Mesenchymal stem cell (in vitro differentiated cells and primary cell): ENCODE measurements around the gene ZNF609.

Experiments
- DNase-seq: peaks from one replicate; pipeline ENCODE4 v3.0.0-alpha.2; 2013
- H2AFZ ChIP-seq: one replicate; pipeline ENCODE4 v1.6.1; 2013; ENCODE audit warnings: low read depth, mild to moderate bottlenecking, control low read depth, inconsistent platforms, low read length, moderate library complexity
- H2AK5ac ChIP-seq: 2 replicates; pipeline ENCODE4 v1.6.1; 2013; ENCODE audit warnings: low read length, moderate library complexity, mild to moderate bottlenecking, inconsistent platforms; ENCODE audit not compliant: severe bottlenecking
- H2BK120ac ChIP-seq: one replicate; pipeline ENCODE4 v1.6.1; 2013; ENCODE audit warnings: low read depth, mild to moderate bottlenecking, inconsistent platforms, low read length, moderate library complexity
- H2BK12ac ChIP-seq, 2 experiments: one replicate each; pipeline ENCODE4 v1.6.1; 2013; ENCODE audit warnings: inconsistent platforms in 2 of 2, low read length in 2 of 2, mild to moderate bottlenecking in 2 of 2, moderate library complexity in 2 of 2, control low read depth in 1 of 2
- H2BK15ac ChIP-seq: one replicate; pipeline ENCODE4 v1.6.1; 2013; ENCODE audit warnings: mild to moderate bottlenecking, low read depth, inconsistent platforms; ENCODE audit not compliant: poor library complexity, severe bottlenecking
- H2BK5ac ChIP-seq: 2 replicates; pipeline ENCODE4 v1.6.1; 2013; ENCODE audit warnings: low read depth, mild to moderate bottlenecking, low read length, control low read depth, inconsistent platforms; ENCODE audit not compliant: poor library complexity, severe bottlenecking
- H3K14ac ChIP-seq, 2 experiments: one replicate each; pipeline ENCODE4 v1.6.1; 2013; ENCODE audit warnings: inconsistent platforms in 2 of 2, low read length in 2 of 2, control low read depth in 1 of 2, mild to moderate bottlenecking in 1 of 2, moderate library complexity in 1 of 2
- H3K18ac ChIP-seq, 2 experiments: one replicate each; pipeline ENCODE4 v1.6.1; 2013; ENCODE audit warnings: inconsistent platforms in 2 of 2, low read length in 2 of 2, control low read depth in 1 of 2, low read depth in 1 of 2, mild to moderate bottlenecking in 1 of 2
- H3K23ac ChIP-seq, 2 experiments: one replicate each; pipeline ENCODE4 v1.6.1; 2013; ENCODE audit warnings: inconsistent platforms in 2 of 2, low read length in 2 of 2, mild to moderate bottlenecking in 2 of 2, moderate library complexity in 2 of 2, control low read depth in 1 of 2
- H3K27ac ChIP-seq: 2 replicates; pipeline ENCODE4 v1.5.1; 2013; ENCODE audit warnings: mild to moderate bottlenecking, moderate library complexity, low read length, control low read depth, inconsistent platforms; ENCODE audit not compliant: poor library complexity, severe bottlenecking
- H3K27me3 ChIP-seq, 2 experiments: 2 replicates each; pipeline versions ENCODE4 v1.6.1 to v1.7.0; 2013; ENCODE audit warnings: low read length in 2 of 2, mild to moderate bottlenecking in 2 of 2, moderate library complexity in 2 of 2, control low read depth in 1 of 2, inconsistent platforms in 1 of 2; ENCODE audit not compliant: control insufficient read depth in 1 of 2, insufficient read depth in 1 of 2
- H3K36me3 ChIP-seq, 2 experiments: 2 replicates each; pipeline versions ENCODE4 v1.6.1 to v1.7.0; 2013; ENCODE audit warnings: low read length in 2 of 2, control low read depth in 1 of 2, inconsistent platforms in 1 of 2, low read depth in 1 of 2, mild to moderate bottlenecking in 1 of 2; ENCODE audit not compliant: insufficient read depth in 2 of 2, control insufficient read depth in 1 of 2
- H3K4ac ChIP-seq, 2 experiments: one replicate each; pipeline ENCODE4 v1.6.1; 2013; ENCODE audit warnings: inconsistent platforms in 2 of 2, low read length in 2 of 2, mild to moderate bottlenecking in 2 of 2, moderate library complexity in 2 of 2, control low read depth in 1 of 2, low read depth in 1 of 2
- H3K4me1 ChIP-seq: 2 replicates; pipeline ENCODE4 v1.6.1; 2013; ENCODE audit warnings: low read depth, low read length, control low read depth; ENCODE audit not compliant: control insufficient read depth, insufficient read depth
- H3K4me2 ChIP-seq: 2 replicates; pipeline ENCODE4 v1.6.1; 2013; ENCODE audit warnings: low read length, mild to moderate bottlenecking, inconsistent platforms; ENCODE audit not compliant: poor library complexity, severe bottlenecking
- H3K4me3 ChIP-seq, 2 experiments: 2 replicates each; pipeline versions ENCODE4 v1.5.1 to v1.7.0; 2013; ENCODE audit warnings: low read length in 2 of 2, mild to moderate bottlenecking in 2 of 2, control low read depth in 1 of 2, low read depth in 1 of 2; ENCODE audit not compliant: insufficient read depth in 1 of 2
- H3K79me1 ChIP-seq: replicated peaks from 2 replicates; pipeline ENCODE4 v1.6.1; 2013; ENCODE audit warnings: mild to moderate bottlenecking, control low read depth, low read length, inconsistent platforms; ENCODE audit not compliant: poor library complexity, severe bottlenecking
- H3K9ac ChIP-seq: 2 replicates; pipeline ENCODE4 v1.7.0; 2013; ENCODE audit warnings: mild to moderate bottlenecking, low read length, moderate library complexity
- H3K9me3 ChIP-seq: 2 replicates; pipeline ENCODE4 v1.7.0; 2013; ENCODE audit warnings: mild to moderate bottlenecking, low read length; ENCODE audit not compliant: control insufficient read depth
- H4K8ac ChIP-seq: one replicate; pipeline ENCODE4 v1.6.1; 2013; ENCODE audit warnings: inconsistent platforms, mild to moderate bottlenecking, low read length, moderate library complexity
- H4K91ac ChIP-seq: one replicate; pipeline ENCODE4 v1.6.1; 2013; ENCODE audit warnings: mild to moderate bottlenecking, low read length, inconsistent platforms
- WGBS: methylation state at CpG from one replicate; pipeline ENCODE4 v1.1.7; 2013; ENCODE audit warnings: mixed read lengths; 5-methylcytosine and 5-hydroxymethylcytosine counted together

Gene ZNF609

DNA sequence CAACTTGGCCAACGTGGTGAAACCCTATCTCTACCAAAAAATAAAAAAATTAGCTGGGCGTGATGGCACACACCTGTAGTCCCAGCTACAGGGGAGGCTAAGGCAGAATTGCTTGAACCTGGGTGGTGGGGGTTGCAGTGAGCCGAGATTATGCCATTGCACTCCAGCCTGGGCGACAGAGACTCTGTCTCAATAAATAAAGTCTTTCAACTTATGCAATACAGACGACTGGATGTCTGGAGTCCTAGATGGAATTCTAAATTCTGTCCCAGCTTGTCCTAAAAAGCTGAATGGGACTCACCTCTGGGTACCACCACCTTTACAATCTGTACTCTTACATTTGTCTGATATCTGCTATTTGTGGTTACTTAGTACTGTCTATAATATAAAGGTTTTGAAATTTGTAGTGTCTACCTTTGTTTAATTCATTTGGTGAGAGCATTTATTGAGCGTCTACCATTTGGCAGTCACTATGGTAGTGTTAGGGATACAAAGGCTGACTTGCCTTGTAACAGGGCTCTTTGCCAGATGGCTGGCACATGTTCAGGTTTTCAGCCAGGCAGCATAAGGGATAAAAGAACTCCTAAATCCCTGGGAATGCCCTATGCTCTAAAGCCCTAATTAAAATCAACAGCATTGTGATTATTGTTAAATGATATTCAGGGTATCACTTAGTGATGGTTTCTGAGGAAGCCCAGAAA is 7.2 kb upstream of the ZNF609 start:
- Histone ChIP-seq H3K4me3 (no peak overlapping the region), H4K91ac (no peak overlapping the region), H3K14ac (no peak overlapping the region), H2BK15ac (no peak overlapping the region), H3K4ac (no peak overlapping the region), H2BK120ac (no peak overlapping the region), H3K27me3 (no peaks in the 10 kb centered on the region), H2AFZ (no peak overlapping the region), H3K4me1 (peaks cover 2% of the 10 kb centered on the region), H2AK5ac (no peak overlapping the region), H3K79me1 (peaks cover 8% of the 10 kb centered on the region), H3K9me3 (no peaks in the 10 kb centered on the region), H3K36me3 (peaks cover 8 to 70% of the 10 kb centered on the region in 2 experiments), H3K18ac (no peak overlapping the region), H3K4me2 (no peak overlapping the region), H3K27ac (no peak overlapping the region), H4K8ac (no peak overlapping the region), H3K23ac (no peak overlapping the region), H2BK5ac (no peak overlapping the region), H2BK12ac (no peak overlapping the region), H3K9ac (no peak overlapping the region)
- DNase-seq = no peak
- WGBS = 95% methylated on average over 3 of the region's 6 CpGs

- H2BK12ac ChIP-seq = no peak overlapping the region
- no peak overlapping the region for H3K4me3 ChIP-seq
- H3K4me2 ChIP-seq = no peak overlapping the region
- H3K4ac ChIP-seq = no peak overlapping the region
- H3K36me3 ChIP-seq = peaks cover 8 to 66% of the 10 kb centered on the region in 2 experiments
- H3K9me3 ChIP-seq = no peaks in the 10 kb centered on the region
- DNase-seq = no peak
- no peak overlapping the region for H2BK5ac ChIP-seq
- no peak overlapping the region for H4K8ac ChIP-seq
- H3K4me1 ChIP-seq = no peaks in the 10 kb centered on the region
- H2BK120ac ChIP-seq = no peak overlapping the region
- H2AK5ac ChIP-seq = no peak overlapping the region
- peaks cover 5% of the 10 kb centered on the region for H3K79me1 ChIP-seq
- H3K18ac ChIP-seq = no peak overlapping the region
- WGBS = 100% methylated on average over 1 of the region's 1 CpG
- no peak overlapping the region for H2BK15ac ChIP-seq
- H3K14ac ChIP-seq = no peak overlapping the region
- no peak overlapping the region for H3K9ac ChIP-seq
- no peaks in the 10 kb centered on the region for H3K27me3 ChIP-seq
- no peak overlapping the region for H3K23ac ChIP-seq
- no peak overlapping the region for H2AFZ ChIP-seq
- H3K27ac ChIP-seq = no peak overlapping the region
- no peak overlapping the region for H4K91ac ChIP-seq
These were observed 6.7 kb upstream of the ZNF609 start for GRCh38 chr15:64453689-64454037.

- no peak overlapping the region for H2BK120ac ChIP-seq
- no peak overlapping the region for H3K27ac ChIP-seq
- no peak overlapping the region for H2BK15ac ChIP-seq
- H3K18ac ChIP-seq = no peak overlapping the region
- H2BK12ac ChIP-seq = no peak overlapping the region
- no peak overlapping the region for H4K8ac ChIP-seq
- peaks cover 8 to 59% of the 10 kb centered on the region in 2 experiments for H3K36me3 ChIP-seq
- H3K4me3 ChIP-seq = no peak overlapping the region
- H3K4me1 ChIP-seq = no peaks in the 10 kb centered on the region
- H3K4ac ChIP-seq = no peak overlapping the region
- H3K4me2 ChIP-seq = no peak overlapping the region
- no peaks in the 10 kb centered on the region for H3K9me3 ChIP-seq
- no peak overlapping the region for H2AK5ac ChIP-seq
- peaks cover 5% of the 10 kb centered on the region for H3K79me1 ChIP-seq
- no peak overlapping the region for H2BK5ac ChIP-seq
- H3K9ac ChIP-seq = no peak overlapping the region
- no peak overlapping the region for H3K14ac ChIP-seq
- no peak overlapping the region for H2AFZ ChIP-seq
- no peak for DNase-seq
- no peak overlapping the region for H3K23ac ChIP-seq
- H3K27me3 ChIP-seq = no peaks in the 10 kb centered on the region
- no peak overlapping the region for H4K91ac ChIP-seq
These were observed 6.1 kb upstream of the ZNF609 start for GRCh38 chr15:64454282-64454681.

GRCh38 chr15:64455961-64456371 is 4.4 kb upstream of the ZNF609 start:
- peaks cover 4% of the 10 kb centered on the region for H3K79me1 ChIP-seq
- H2BK120ac ChIP-seq = no peak overlapping the region
- no peak overlapping the region for H2BK15ac ChIP-seq
- no peak overlapping the region for H2BK12ac ChIP-seq
- no peak overlapping the region for H3K4ac ChIP-seq
- no peak overlapping the region for H2AK5ac ChIP-seq
- H2BK5ac ChIP-seq = no peak overlapping the region
- no peak overlapping the region for H3K14ac ChIP-seq
- H3K36me3 ChIP-seq = peaks cover 5 to 47% of the 10 kb centered on the region in 2 experiments
- no peak for DNase-seq
- H3K27me3 ChIP-seq = no peaks in the 10 kb centered on the region
- H3K9me3 ChIP-seq = no peaks in the 10 kb centered on the region
- H3K27ac ChIP-seq = no peak overlapping the region
- 98% methylated on average over 3 of the region's 3 CpGs for WGBS
- no peak overlapping the region for H4K91ac ChIP-seq
- H3K4me2 ChIP-seq = no peak overlapping the region
- no peak overlapping the region for H3K4me3 ChIP-seq
- H3K18ac ChIP-seq = no peak overlapping the region
- H3K4me1 ChIP-seq = no peaks in the 10 kb centered on the region
- H3K23ac ChIP-seq = no peak overlapping the region
- no peak overlapping the region for H3K9ac ChIP-seq
- no peak overlapping the region for H2AFZ ChIP-seq
- H4K8ac ChIP-seq = no peak overlapping the region
